ENCODE results near the gene ELF4.

DNA sequence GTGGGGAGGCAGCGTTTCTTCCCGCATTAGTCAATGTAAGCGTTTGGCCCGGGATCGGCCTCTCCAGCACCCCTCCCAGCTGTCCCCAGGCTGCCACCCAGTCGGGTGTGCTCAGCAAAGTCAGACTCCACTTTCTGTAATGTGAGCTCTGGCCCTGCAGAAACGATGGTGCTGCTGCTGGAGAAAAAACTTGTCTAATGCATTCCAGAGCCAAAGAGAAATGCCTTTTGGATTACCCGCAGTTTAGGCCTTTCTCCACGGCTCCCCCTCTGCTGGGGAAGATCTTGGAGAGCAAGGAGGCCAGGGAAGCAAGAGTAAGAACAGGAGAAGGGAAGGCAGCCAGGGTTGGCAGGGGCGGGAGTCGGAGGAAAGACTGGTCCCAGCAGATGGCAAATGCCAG lies 55.2 kb downstream of the ELF4 start:
- TF ChIP-seq, protein P1, sequence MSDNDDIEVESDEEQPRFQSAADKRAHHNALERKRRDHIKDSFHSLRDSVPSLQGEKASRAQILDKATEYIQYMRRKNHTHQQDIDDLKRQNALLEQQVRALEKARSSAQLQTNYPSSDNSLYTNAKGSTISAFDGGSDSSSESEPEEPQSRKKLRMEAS (IDR thresholded peaks at IDR 0.05), result no peak
- TF ChIP-seq ZFX (IDR thresholded peaks at IDR 0.05), result no peak
- TF ChIP-seq, protein P2, sequence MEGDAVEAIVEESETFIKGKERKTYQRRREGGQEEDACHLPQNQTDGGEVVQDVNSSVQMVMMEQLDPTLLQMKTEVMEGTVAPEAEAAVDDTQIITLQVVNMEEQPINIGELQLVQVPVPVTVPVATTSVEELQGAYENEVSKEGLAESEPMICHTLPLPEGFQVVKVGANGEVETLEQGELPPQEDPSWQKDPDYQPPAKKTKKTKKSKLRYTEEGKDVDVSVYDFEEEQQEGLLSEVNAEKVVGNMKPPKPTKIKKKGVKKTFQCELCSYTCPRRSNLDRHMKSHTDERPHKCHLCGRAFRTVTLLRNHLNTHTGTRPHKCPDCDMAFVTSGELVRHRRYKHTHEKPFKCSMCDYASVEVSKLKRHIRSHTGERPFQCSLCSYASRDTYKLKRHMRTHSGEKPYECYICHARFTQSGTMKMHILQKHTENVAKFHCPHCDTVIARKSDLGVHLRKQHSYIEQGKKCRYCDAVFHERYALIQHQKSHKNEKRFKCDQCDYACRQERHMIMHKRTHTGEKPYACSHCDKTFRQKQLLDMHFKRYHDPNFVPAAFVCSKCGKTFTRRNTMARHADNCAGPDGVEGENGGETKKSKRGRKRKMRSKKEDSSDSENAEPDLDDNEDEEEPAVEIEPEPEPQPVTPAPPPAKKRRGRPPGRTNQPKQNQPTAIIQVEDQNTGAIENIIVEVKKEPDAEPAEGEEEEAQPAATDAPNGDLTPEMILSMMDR (IDR thresholded peaks at IDR 0.05 in 2 of 3, conservative IDR thresholded peaks at IDR 0.05 in 1 of 3; ENCODE audit: borderline replicate concordance in 1 of 3, insufficient read depth in 1 of 3, low read depth in 2 of 3, low read length in 2 of 3), result no peak
- TF ChIP-seq EZH2 (IDR thresholded peaks at IDR 0.05), result no peak
- no peak for TF ChIP-seq ELF1 (IDR thresholded peaks at IDR 0.05; ENCODE audit: borderline replicate concordance, low read depth)
